D721Med (cell line): ENCODE results near the gene GPM6B.

ENCODE experiments used
- DNase-seq: peaks from one replicate; pipeline ENCODE4 v3.0.0; 2011; ENCODE audit warnings: low spot score; ENCODE audit not compliant: insufficient read length
- FAIRE-seq: peaks from 2 replicates; lab custom pipeline; 2011; peaks lifted over from hg19 to GRCh38; lab: Jason Lieb, UNC
- TF ChIP-seq, protein P1 (sequence below): IDR thresholded peaks from 2 replicates; pipeline ENCODE4 v1.5.1; 2012; ENCODE audit warnings: mild to moderate bottlenecking, control low read depth; ENCODE audit not compliant: insufficient read depth; ENCODE audit errors: missing control alignments

The GPM6B gene

DNA sequence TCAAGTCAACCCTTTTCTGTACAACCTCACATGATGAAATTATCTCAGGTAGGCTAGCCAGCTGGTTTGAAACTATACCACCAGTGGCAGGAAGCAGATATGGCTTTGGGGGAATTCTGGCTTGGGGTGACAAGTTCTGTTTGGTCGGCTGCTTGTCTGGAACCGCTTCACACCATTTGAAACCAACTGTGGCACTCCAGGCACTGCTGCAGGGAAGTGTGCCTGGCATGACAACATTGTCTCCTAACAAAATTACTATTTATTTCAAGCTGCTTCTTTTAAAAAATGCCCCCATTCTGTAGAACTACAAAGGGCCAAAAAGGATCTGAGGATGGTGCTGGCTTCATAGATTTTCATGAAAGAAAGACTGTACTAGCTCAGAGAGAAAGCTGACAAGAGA, 37.1 kb upstream of the GPM6B start:
- no peak for DNase-seq
- no peak for FAIRE-seq
- TF ChIP-seq, protein P1, sequence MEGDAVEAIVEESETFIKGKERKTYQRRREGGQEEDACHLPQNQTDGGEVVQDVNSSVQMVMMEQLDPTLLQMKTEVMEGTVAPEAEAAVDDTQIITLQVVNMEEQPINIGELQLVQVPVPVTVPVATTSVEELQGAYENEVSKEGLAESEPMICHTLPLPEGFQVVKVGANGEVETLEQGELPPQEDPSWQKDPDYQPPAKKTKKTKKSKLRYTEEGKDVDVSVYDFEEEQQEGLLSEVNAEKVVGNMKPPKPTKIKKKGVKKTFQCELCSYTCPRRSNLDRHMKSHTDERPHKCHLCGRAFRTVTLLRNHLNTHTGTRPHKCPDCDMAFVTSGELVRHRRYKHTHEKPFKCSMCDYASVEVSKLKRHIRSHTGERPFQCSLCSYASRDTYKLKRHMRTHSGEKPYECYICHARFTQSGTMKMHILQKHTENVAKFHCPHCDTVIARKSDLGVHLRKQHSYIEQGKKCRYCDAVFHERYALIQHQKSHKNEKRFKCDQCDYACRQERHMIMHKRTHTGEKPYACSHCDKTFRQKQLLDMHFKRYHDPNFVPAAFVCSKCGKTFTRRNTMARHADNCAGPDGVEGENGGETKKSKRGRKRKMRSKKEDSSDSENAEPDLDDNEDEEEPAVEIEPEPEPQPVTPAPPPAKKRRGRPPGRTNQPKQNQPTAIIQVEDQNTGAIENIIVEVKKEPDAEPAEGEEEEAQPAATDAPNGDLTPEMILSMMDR: no peak

DNA sequence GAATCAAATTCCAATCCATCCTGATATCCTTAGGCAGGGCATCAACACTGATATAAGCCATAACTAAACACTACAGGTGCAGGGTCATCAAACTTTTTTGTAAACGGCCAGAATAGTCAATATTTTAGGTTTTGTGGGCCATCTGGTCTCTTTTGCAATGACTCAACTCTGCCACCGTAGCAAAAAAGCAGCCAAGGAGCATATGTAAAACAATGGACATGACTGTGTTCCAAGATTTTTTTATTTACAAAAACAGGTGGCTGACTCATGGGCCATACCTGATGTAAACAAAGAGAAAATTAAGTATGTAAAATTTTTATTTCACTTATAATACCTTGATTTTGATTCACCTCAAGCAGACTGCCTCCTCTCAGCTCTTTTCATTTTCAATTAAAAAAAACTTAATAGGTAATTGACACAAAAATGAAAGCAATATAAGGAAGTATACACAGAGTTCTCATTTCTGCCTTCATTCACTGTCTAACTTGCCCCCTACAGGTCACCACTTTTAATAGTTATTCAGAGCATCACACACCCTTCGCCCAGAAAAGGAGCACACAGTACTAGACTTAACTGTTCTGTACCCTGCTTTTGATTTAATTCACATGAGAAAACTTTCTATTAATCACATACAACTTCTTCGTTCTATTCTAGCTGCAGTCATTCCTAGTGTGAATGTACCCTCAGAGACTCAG, 35.3 kb upstream of the GPM6B start:
- TF ChIP-seq, protein P1: no peak
- FAIRE-seq (no peak), DNase-seq (no peak)

DNA sequence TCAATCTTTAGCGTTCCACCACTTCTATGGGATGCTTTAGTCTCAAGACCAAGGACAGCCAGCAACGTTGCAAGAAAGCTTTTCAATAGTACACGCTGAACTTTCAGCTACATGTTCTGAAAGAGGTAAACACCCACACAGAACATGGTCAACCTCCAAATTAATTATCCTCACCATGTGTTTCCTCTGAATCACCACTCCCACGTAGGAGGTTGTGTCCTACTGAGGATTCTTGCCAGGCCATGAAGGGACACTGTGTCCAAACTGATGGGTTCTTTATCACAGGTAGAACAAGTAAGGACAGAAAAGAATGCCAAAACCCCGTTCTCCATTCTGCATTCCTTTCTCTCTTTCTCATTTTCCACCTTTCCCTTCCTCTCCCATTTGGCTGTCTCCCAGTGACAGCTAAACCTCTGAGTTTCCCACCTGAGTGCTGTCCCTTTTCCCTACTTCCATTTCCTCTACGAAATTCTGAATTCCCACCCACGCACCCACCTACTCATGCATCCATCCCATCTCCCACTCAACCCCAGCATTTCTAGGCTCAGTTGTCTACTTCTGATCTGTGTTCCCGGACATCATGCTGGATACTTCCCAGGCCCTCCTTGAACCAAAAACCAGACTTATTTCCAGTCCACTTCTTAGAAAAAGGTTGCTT, 29.0 kb upstream of the GPM6B start:
- no peak for DNase-seq
- TF ChIP-seq, protein P1: no peak
- peak; percentile 16 for FAIRE-seq

DNA sequence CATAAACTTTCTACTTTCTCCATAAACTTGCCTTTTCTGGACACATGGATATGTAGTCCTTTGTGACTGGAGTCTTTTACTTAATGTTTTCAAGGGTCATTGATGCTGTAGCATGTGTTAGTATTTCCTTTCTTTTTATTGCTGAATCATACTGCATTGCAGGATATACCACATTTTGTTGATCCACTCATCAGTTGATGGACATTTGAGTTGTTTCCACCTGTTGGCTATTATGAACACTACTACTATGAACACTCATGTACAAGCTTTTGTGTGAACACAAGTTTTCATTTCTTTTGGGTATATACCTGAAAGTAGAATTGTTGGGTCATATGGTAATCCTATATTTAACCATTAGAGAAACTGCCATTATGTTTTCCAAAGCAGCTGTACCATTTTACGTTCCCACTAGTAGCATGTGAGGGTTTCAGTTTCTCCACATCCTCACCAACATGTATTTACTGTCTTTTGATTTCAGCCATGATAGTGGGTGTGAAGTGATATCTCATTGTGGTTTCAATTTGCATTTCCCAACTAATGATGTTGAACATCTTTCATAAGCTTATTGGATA, 26.3 kb upstream of the GPM6B start:
- DNase-seq (no peak), FAIRE-seq (peak; percentile 77)
- TF ChIP-seq, protein P1: no peak

DNA sequence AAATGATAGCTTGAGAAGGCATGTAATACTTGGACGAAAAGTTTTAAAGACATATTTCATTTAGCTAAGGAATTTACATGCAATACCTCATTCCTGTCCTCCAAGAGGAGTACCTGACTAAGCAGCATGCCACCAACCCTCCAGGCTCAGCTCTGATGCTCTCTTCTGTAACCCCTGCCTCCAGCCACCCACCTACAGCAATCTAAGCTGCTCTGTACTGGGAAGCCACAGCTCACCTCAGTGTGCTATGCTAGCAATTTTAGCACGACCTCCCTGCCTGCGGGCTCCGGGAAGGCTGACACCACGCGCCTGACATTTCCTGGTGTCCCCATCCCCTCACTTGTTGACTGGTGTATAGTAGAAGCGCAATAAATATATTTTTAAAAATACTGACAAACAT, 23.2 kb upstream of the GPM6B start:
- no peak for FAIRE-seq
- TF ChIP-seq, protein P1: no peak
- DNase-seq: no peak

DNA sequence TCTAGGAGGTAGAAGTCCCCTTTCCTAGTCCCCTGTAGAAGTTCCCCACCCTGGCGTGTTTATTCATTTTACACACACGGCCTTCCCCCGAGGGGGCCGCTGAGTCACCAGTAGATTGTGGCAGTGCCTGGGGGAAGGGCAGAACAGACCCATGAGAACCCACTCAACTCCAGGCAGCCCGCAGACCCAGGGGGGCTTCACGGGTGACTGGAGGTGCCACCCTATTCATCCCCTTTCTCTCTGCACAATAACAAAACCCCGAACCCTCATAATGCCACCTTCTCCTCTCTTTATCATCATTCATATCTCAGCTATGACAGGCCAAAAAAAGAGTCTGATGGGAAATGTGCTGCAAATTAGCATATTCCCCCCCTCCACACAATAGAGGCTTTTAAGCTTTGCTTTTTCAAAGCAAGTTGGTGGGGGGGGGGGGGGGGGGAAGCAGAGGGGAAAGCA, 20.4 kb upstream of the GPM6B start:
- no peak for FAIRE-seq
- TF ChIP-seq, protein P1: no peak
- DNase-seq: no peak
